GM15510 (cell line): ENCODE data around the gene LTO1.

ENCODE experiments used
- POLR2A ChIP-seq: IDR thresholded peaks from 3 replicates; pipeline ENCODE4 v1.6.1; 2011; ENCODE audit warnings: borderline replicate concordance; ENCODE audit not compliant: insufficient read length; ENCODE audit errors: extremely low read depth

The LTO1 gene

DNA sequence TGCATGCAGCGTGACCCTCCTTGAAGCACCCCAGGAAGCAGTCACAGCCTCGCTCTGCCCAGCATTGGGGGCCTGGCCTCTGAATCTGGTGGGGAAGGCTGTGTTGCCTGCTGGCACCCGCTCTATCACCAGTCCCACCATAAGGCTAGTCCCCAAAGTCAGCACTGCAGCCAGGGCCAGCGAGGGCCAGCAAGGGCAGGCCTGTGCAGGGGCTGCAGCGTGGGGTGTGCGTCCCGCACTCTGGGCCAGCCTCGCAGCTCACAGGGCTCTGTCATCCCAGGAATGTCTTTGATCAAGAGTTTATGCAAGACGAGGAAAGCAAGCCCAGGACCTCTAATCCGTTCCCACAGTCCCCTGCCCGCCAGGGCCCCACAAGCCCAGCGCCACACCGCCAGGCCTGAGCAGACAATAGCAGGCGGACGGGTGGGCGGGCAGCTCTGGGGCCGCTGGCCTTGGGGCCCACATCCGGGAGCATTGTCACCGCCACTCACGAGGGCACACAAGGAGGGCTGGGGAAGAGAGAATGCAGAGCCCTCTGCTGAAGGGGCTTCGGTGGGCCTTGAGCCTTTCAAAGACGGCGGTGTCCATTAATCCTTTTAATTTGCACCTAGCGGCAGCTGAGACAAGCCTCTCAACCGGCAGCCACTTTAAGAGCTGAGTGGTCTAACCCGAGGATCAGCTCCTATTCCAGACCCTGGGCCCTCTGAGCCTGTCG lies 17.1 kb downstream of the LTO1 start:
- TF ChIP-seq POLR2A: no peak

DNA sequence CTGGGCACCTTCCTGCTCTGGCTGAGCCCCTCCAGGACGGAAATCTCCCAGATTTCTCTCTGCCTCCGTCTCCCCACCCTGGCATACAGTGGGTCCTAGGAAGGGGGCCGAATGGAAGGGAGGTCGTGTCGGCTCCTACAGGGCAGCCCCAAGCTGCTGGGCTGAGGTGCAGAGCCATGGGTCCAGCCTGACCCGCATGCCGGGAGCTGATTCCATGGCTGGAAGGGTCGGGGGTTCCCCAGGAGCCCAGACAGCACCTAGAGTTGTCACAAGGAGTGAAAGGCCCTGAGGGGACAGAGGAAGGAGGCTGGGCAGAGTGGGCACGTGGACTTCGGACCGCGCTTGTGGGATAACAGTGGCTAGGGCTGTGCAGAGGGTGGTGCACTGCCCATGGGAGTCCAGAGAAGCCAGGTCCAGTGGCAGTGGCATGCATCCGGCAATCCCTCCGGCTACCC lies 17.7 kb downstream of the LTO1 start:
- no peak for TF ChIP-seq POLR2A

DNA sequence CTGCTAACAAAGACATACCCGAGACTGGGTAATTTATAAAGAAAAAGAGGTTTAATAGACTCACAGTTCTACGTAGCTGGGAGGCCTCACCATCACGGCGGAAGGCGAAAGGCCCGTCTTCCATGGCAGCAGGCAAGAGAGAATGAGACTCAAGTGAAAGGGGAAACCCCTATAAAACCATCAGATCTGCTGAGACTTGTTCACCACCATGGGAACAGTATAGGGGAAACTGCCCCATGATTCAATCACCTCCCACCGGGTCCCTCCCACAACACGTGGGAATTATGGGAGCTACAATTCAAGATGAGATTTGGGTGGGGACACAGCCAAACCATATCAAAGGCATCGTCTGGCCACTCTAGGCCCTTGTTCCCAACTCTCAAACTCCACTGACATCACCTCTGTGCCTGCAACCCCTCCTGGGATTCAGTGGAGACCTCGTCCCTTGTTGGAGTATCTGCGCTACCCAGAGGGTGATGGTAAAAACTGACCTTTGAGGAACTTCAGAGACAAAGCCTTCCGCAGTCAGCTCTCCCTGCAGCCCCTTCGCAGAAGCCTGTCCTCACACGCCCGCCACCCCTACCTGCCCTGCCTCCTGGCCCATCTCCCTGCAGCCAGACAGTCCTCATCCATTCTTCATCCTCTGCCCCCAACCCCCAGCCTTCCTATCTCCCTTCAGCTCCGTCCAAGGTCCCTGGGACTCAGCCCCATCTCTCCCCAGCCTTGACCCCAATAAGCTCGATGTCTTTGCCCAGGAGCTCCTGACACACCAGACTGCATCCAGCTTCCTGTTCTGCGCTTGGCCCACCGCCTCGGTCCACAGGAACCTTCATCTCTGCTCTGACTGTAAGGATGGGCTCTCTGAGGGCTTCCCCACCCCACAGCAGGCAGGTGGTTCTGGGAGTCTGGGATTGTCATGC lies 18.4 kb downstream of the LTO1 start:
- no peak for TF ChIP-seq POLR2A

DNA sequence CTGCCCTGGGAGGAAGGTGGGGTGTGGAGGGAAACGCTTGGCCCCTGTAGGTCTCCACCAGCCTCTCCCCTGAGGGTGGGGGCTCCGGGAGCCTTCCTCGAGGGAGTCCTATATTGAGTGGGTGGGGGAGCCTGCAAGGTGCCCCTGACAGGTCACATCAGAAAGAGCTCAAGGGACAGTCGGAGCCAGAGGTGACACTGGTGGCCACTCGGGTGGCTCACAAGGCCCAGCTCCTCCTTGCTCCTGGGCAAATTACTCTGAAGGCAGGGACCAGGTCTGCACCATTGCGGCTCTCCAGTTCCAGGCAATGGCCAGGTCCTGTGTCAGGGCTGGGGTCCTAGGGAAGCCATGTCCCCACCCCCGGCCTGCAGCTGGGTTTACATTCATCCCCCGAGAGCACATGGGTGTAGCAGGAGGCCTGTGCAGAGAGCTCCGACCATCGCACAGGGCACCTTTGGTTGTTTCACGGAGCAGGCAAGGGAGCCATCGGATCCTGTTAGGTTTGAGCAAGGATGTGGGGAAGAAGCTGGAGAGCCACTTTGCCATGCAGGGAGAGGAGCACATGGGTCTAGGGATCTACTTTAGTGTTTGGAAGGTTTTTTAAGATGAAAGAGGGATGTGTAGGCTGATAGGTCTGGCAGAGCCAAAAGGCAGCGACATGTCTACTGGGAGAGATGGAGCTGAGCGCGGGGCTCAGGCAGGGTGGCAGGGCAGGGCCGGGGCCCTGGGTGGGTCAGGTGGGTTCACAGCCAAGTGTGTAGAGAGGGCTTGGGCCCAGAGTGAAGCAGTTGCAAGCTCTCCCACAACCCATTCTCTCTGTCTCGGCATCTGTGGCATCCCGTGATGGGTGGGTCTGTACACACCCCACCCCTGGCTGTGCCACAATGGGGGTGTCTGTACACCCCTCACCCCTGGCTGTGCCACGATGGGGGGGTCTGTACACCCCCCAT lies 19.4 kb downstream of the LTO1 start:
- TF ChIP-seq POLR2A: no peak

DNA sequence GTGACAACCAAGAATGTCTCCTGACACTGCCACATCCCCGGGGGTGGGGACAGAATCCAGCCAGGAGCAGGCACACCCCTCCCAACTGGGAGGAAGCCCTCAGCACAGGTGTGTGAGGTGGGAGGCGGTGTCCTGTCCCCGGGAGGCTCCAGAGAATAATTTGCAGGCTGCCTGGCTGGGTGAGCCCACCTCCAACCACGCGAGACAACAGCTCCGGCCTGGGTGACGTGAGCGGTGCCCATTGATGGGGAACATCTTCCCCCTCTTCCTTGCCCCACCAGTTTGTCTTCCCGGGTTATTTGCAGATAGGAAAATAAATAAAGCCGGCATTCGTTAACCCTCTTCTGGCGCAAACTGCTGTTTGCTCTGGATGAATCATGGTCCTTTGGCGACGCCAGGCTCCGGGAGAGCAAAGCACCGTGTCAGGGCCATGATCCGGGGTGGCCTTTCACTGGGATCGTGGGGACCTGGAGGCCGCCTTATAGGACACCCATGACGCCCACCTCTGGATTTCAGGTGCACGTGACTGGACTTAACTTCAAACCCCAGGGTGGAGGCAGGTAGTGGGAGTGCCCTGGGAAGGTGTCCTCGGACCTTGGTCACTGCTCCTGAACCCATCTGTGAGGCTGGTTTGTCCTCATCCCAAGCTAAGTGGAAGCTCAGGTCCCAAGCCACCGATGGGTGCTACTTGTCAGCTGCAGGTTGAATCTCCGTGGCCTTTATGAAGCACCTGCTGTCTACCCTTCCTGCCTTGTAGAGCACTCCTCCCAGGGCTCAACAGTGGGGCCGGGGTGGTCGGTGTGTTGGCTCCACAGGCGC lies 20.3 kb downstream of the LTO1 start:
- no peak for TF ChIP-seq POLR2A

DNA sequence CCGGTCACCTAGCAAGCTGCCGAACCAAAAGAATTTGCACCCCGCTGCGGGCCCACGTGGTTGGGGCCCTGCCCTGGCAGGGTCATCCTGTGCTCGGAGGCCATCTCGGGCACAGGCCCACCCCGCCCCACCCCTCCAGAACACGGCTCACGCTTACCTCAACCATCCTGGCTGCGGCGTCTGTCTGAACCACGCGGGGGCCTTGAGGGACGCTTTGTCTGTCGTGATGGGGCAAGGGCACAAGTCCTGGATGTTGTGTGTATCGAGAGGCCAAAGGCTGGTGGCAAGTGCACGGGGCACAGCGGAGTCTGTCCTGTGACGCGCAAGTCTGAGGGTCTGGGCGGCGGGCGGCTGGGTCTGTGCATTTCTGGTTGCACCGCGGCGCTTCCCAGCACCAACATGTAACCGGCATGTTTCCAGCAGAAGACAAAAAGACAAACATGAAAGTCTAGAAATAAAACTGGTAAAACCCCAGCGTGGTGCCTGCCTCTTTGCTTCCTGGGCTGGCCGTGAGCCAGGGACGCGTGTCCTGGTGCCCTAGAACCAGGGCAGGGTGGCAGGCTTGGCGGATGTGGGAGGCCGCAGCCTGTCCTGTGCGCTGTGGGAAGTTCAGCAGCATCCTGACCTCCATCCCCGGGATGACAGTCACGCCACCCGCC lies 21.0 kb downstream of the LTO1 start:
- TF ChIP-seq POLR2A: no peak

DNA sequence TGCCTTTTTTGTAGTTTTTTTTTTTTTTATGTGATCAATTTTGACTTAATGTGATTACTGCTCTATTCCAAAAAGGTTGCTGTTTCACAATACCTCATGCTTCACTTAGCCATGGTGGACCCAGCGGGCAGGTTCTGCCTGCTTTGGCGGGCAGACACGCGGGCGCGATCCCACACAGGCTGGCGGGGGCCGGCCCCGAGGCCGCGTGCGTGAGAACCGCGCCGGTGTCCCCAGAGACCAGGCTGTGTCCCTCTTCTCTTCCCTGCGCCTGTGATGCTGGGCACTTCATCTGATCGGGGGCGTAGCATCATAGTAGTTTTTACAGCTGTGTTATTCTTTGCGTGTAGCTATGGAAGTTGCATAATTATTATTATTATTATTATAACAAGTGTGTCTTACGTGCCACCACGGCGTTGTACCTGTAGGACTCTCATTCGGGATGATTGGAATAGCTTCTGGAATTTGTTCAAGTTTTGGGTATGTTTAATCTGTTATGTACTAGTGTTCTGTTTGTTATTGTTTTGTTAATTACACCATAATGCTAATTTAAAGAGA lies 21.7 kb downstream of the LTO1 start:
- no peak for TF ChIP-seq POLR2A

DNA sequence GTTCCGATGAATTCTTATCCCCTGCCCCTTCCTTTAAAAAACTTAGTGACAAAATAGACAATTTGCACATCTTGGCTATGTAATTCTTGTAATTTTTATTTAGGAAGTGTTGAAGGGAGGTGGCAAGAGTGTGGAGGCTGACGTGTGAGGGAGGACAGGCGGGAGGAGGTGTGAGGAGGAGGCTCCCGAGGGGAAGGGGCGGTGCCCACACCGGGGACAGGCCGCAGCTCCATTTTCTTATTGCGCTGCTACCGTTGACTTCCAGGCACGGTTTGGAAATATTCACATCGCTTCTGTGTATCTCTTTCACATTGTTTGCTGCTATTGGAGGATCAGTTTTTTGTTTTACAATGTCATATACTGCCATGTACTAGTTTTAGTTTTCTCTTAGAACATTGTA lies 22.2 kb downstream of the LTO1 start:
- TF ChIP-seq POLR2A: no peak

DNA sequence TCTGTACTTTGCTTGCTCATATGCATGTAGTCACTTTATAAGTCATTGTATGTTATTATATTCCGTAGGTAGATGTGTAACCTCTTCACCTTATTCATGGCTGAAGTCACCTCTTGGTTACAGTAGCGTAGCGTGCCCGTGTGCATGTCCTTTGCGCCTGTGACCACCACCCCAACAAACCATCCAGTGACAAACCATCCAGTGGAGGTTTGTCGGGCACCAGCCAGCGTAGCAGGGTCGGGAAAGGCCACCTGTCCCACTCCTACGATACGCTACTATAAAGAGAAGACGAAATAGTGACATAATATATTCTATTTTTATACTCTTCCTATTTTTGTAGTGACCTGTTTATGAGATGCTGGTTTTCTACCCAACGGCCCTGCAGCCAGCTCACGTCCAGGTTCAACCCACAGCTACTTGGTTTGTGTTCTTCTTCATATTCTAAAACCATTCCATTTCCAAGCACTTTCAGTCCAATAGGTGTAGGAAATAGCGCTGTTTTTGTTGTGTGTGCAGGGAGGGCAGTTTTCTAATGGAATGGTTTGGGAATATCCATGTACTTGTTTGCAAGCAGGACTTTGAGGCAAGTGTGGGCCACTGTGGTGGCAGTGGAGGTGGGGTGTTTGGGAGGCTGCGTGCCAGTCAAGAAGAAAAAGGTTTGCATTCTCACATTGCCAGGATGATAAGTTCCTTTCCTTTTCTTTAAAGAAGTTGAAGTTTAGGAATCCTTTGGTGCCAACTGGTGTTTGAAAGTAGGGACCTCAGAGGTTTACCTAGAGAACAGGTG lies 23.1 kb downstream of the LTO1 start:
- TF ChIP-seq POLR2A: no peak

DNA sequence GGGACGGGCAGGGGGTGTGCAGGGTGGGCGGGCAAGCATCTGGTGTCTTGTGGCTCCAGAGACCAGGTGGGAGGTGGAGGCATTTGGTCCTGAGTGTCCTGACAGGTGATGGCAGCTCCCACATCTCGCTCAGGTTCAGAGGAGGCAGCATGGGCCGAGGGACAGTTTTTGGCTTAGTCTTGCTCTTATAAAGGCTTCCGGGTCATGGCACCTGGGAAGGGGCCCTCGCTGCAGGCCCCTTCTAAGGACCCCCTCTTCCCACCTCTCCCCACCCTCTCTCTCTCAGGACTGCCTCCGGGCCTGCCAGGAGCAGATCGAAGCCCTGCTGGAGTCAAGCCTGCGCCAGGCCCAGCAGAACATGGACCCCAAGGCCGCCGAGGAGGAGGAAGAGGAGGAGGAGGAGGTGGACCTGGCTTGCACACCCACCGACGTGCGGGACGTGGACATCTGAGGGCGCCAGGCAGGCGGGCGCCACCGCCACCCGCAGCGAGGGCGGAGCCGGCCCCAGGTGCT lies 24.3 kb downstream of the LTO1 start:
- TF ChIP-seq POLR2A: no peak

DNA sequence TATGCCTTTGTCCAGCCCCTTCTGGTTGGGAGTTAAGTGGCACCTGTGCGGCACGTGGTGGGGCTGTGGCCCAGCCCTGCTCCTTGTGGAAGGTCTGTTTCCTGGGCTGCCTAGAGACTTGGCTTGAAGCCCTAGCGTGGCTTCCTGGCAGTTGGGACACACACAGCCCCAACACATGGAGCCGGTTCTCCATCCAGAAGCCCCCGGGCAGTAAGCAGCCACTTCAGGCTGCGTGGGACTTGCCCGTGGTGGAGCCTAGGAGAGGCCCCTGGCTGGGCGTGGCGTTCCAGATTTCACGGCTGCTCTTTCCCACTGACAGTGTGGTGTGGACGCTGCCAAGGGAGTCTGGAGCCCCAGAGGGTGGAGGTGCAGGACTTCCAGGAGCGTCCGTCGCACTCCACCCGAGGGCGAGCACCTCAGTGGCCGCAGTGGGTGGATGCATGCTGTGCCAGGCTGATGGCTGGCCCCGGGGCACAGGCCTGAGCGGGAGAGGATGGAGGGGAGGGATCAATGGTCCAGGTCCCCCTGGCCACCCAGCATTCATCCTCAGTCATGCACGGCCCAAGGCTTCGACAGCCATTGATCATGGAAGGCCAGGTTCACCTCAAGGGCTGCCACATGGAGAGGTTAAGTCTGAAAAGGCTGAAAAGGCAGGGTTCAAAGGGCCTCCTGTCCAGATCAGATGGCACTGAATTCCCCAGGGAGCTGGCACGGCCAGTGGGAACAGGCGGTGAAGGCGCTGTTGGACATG lies 24.9 kb downstream of the LTO1 start:
- no peak for TF ChIP-seq POLR2A

DNA sequence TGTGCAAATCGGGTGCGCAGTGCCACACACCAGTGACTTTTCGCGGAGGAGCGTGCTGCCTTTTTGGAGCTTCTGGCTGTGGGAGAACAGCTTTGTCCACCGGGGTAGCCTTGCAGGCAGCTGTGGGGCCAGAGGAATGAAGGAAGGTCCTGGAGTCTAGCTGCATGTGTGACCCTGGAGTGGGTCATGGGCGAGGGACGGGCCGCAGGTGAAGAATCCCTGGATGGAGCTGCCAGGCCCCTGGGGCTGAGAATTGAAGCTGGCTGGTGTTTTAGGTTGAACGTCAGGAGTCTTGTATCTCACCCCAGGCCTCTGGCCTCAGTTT lies 25.6 kb downstream of the LTO1 start:
- no peak for TF ChIP-seq POLR2A
